Measurements from ENCODE around the gene SEMA4D.

DNA sequence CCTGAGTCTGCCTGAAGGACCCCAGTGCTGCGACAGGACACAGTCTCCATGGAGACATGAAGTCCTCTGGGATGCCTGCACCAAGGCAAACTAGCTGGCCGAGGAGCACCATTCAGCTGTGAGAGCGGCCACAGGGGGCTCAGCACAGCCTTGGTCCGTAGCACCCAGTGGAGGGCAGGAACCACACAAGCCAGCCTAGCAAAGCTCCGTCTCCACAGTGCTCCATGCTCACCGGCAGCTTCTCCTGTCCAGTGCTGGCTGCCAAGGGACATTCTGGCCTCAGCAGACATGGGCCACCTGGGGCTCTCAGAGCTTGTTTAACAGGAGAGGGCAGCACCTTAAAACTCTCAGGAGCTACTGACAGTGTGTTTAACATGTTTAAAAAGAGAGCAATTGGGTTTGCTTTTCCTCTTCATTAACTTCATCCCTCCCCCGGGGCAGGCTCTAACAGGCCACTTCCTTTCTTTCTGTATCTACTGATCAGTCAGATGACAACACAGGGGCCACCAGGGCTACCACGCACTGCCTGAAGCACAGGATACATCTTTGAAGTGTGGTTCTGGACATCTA is 122.6 kb downstream of the SEMA4D start:
- TF ChIP-seq, protein P1, sequence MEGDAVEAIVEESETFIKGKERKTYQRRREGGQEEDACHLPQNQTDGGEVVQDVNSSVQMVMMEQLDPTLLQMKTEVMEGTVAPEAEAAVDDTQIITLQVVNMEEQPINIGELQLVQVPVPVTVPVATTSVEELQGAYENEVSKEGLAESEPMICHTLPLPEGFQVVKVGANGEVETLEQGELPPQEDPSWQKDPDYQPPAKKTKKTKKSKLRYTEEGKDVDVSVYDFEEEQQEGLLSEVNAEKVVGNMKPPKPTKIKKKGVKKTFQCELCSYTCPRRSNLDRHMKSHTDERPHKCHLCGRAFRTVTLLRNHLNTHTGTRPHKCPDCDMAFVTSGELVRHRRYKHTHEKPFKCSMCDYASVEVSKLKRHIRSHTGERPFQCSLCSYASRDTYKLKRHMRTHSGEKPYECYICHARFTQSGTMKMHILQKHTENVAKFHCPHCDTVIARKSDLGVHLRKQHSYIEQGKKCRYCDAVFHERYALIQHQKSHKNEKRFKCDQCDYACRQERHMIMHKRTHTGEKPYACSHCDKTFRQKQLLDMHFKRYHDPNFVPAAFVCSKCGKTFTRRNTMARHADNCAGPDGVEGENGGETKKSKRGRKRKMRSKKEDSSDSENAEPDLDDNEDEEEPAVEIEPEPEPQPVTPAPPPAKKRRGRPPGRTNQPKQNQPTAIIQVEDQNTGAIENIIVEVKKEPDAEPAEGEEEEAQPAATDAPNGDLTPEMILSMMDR (conservative IDR thresholded peaks at IDR 0.05; ENCODE audit: low read depth, low read length), result no peak
- TF ChIP-seq EZH2phosphoT487 (IDR thresholded peaks at IDR 0.05; ENCODE audit: borderline replicate concordance, low read length) (no peak), EZH2 (IDR thresholded peaks at IDR 0.05; ENCODE audit: low read length, unreplicated experiment) (no peak)
